Epithelial cell of esophagus (primary cell): Measurements from ENCODE around the gene SECISBP2L.
A peak's percentile ranks its signal among the peaks of the same experiment; 100 is the strongest.
"Not testable (repeated sequence)": the region's sequence is repeated elsewhere in the genome, so short reads cannot be mapped to it uniquely, and the experiment has no call there.

Experiments
- DNase-seq: peaks from one replicate; pipeline ENCODE4 v3.0.0; 2010; ENCODE audit warnings: low read depth
- H3K4me3 ChIP-seq: 2 replicates; pipeline ENCODE4 v1.5.1; 2011; ENCODE audit warnings: mild to moderate bottlenecking, low read length, control low read depth
- CTCF ChIP-seq: IDR thresholded peaks from 2 replicates; pipeline ENCODE4 v1.5.1; 2011; ENCODE audit warnings: low read depth, mild to moderate bottlenecking, low read length, control low read depth, inconsistent platforms; ENCODE audit not compliant: insufficient read depth; ENCODE audit errors: missing control alignments

Gene SECISBP2L

GRCh38 chr15:48976444-48977088 is 69.7 kb downstream of the SECISBP2L start:
- no peak for DNase-seq
- no peak overlapping the region for H3K4me3 ChIP-seq
- no peak for TF ChIP-seq CTCF

- peak; percentile 47 for TF ChIP-seq CTCF
- H3K4me3 ChIP-seq, result peak overlapping the region; percentile 48
- peak; percentile 71 for DNase-seq
These were observed 70.5 kb downstream of the SECISBP2L start for GRCh38 chr15:48975472-48976419.

- TF ChIP-seq CTCF, result no peak
- H3K4me3 ChIP-seq, result no peak overlapping the region
- DNase-seq, result no peak
These were observed 71.4 kb downstream of the SECISBP2L start for GRCh38 chr15:48974882-48975281.

GRCh38 chr15:48972750-48973503 is 73.3 kb downstream of the SECISBP2L start:
- no peak for DNase-seq
- TF ChIP-seq CTCF, result no peak
- no peak overlapping the region for H3K4me3 ChIP-seq

GRCh38 chr15:48970926-48971325 is 75.3 kb downstream of the SECISBP2L start:
- not testable (repeated sequence) for H3K4me3 ChIP-seq, DNase-seq

GRCh38 chr15:48968066-48968465 is 78.2 kb downstream of the SECISBP2L start:
- TF ChIP-seq CTCF, result no peak
- H3K4me3 ChIP-seq, result no peak overlapping the region
- DNase-seq, result no peak

GRCh38 chr15:48967336-48967735 is 78.9 kb downstream of the SECISBP2L start:
- DNase-seq, result no peak
- TF ChIP-seq CTCF, result no peak
- H3K4me3 ChIP-seq, result no peak overlapping the region
